SK-N-SH (cell line): ENCODE data around the gene UBE2G1. TPM values are rescaled to one million over a fixed set of nuclear protein-coding genes. Genes with fewer than 3 reads are reported as not detected.

ENCODE experiments used
- CTCF ChIA-PET: fragments of 300-600, 350-600 bp; formaldehyde crosslinking; extraction: SDS; loops from one replicate; lab custom pipeline; 2021; lab: Yijun Ruan, JAX
- POLR2A ChIA-PET: fragments of 350-600 bp; sonication (Branson Sonifier 250); formaldehyde crosslinking; extraction: SDS; loops from one replicate; lab custom pipeline; 2020; ENCODE audit warnings: antibody characterized with exemption, inconsistent platforms; lab: Yijun Ruan, JAX
- DNase-seq: peaks from one replicate; pipeline ENCODE4 v3.0.0; 2012
- H2AFZ ChIP-seq: fragments of 200-600 bp; sonication (generic); 2 replicates; pipeline ENCODE4 v1.8.1; 2016; ENCODE audit warnings: antibody characterized with exemption, mild to moderate bottlenecking, low read depth
- H3F3A ChIP-seq: fragments of 200-600 bp; sonication (generic); replicated peaks from 2 replicates; pipeline ENCODE3; 2016; ENCODE audit warnings: antibody characterized with exemption, mild to moderate bottlenecking; ENCODE audit not compliant: insufficient read depth
- H3K27ac ChIP-seq, 2 experiments: fragments of 200-500 bp in 1 of 2; fragments of 200-600 bp in 1 of 2; sonication (Bioruptor generic) in 1 of 2; sonication (generic), shearing (Covaris generic) in 1 of 2; 2 replicates each; pipeline versions ENCODE4 v1.5.1 to v1.6.1; 2014 to 2016; ENCODE audit warnings: low read depth in 2 of 2, inconsistent platforms in 1 of 2, low read length in 1 of 2, mild to moderate bottlenecking in 1 of 2, mixed read lengths in 1 of 2
- H3K27me3 ChIP-seq: fragments of 200-600 bp; sonication (generic), shearing (Covaris generic); 2 replicates; pipeline ENCODE4 v1.6.1; 2016; ENCODE audit warnings: mixed run types; ENCODE audit not compliant: insufficient read depth
- H3K36me3 ChIP-seq, 2 experiments: fragments of 200-500 bp in 1 of 2; fragments of 200-600 bp in 1 of 2; sonication (Bioruptor generic) in 1 of 2; sonication (generic) in 1 of 2; replicated peaks in 1 of 2; 2 replicates each; pipeline versions ENCODE3 to v1.5.1; 2014 to 2016; ENCODE audit warnings: low read length in 1 of 2, mild to moderate bottlenecking in 1 of 2; ENCODE audit not compliant: insufficient read depth in 2 of 2, control insufficient read depth in 1 of 2
- H3K4me1 ChIP-seq, 2 experiments: fragments of 200-500 bp in 1 of 2; fragments of 200-600 bp in 1 of 2; sonication (Bioruptor generic) in 1 of 2; sonication (generic), shearing (Covaris generic) in 1 of 2; 2 replicates each; pipeline versions ENCODE4 v1.5.1 to v1.6.1; 2014 to 2016; ENCODE audit warnings: low read depth in 1 of 2, low read length in 1 of 2, mixed run types in 1 of 2; ENCODE audit not compliant: insufficient read depth in 2 of 2, control insufficient read depth in 1 of 2
- H3K4me2 ChIP-seq: fragments of 200-600 bp; sonication (generic), shearing (Covaris generic); 2 replicates; pipeline ENCODE4 v1.6.1; 2017; ENCODE audit warnings: mixed run types
- H3K4me3 ChIP-seq, 2 experiments: fragments of 200-500 bp in 1 of 2; fragments of 200-600 bp in 1 of 2; sonication (Bioruptor generic) in 1 of 2; sonication (generic), shearing (Covaris generic) in 1 of 2; 2 replicates each; pipeline versions ENCODE4 v1.5.1 to v1.8.1; 2014 to 2016; ENCODE audit warnings: low read depth in 2 of 2, inconsistent platforms in 1 of 2, low read length in 1 of 2, mild to moderate bottlenecking in 1 of 2, mixed read lengths in 1 of 2, moderate library complexity in 1 of 2
- H3K79me2 ChIP-seq: fragments of 200-600 bp; sonication (generic); 2 replicates; pipeline ENCODE4 v1.8.1; 2017; ENCODE audit warnings: mild to moderate bottlenecking; ENCODE audit not compliant: insufficient read depth
- H3K9ac ChIP-seq: fragments of 200-600 bp; sonication (generic); 2 replicates; pipeline ENCODE4 v1.6.1; 2017; ENCODE audit warnings: mixed run types
- H3K9me2 ChIP-seq: fragments of 200-600 bp; sonication (generic); 2 replicates; pipeline ENCODE4 v1.6.1; 2017; ENCODE audit warnings: mixed run types
- H3K9me3 ChIP-seq: fragments of 200-600 bp; sonication (generic); 2 replicates; pipeline ENCODE4 v1.6.1; 2017; ENCODE audit warnings: mixed run types, mild to moderate bottlenecking, moderate library complexity
- H4K20me1 ChIP-seq: fragments of 200-600 bp; sonication (generic); 2 replicates; pipeline ENCODE4 v1.6.1; 2017; ENCODE audit warnings: mild to moderate bottlenecking, mixed run types; ENCODE audit not compliant: insufficient read depth
- CHD2 ChIP-seq: fragments of 150-350 bp; IDR thresholded peaks from 2 replicates; pipeline ENCODE4 v1.6.1; 2018; ENCODE audit warnings: low read length; ENCODE audit not compliant: partially characterized antibody
- EP300 ChIP-seq, 2 experiments: IDR thresholded peaks; 2 replicates each; pipeline versions ENCODE4 v1.4.0 to v1.6.1; 2012; ENCODE audit warnings: borderline replicate concordance in 1 of 2, low read depth in 1 of 2, low read length in 1 of 2
- EZH2phosphoT487 ChIP-seq: fragments of 200-600 bp; sonication (generic); IDR thresholded peaks from 2 replicates; pipeline ENCODE4 v1.6.1; 2017; ENCODE audit warnings: low read depth, mixed run types, mild to moderate bottlenecking, antibody characterized with exemption, moderate library complexity, borderline replicate concordance
- GABPA ChIP-seq: IDR thresholded peaks from 2 replicates; pipeline ENCODE4 v1.4.0; 2012; ENCODE audit warnings: low read depth, mild to moderate bottlenecking
- JUND ChIP-seq: IDR thresholded peaks from 2 replicates; pipeline ENCODE4 v1.4.0; 2012
- MEF2A ChIP-seq: IDR thresholded peaks from 2 replicates; pipeline ENCODE4 v1.4.0; 2012; ENCODE audit warnings: low read depth, borderline replicate concordance
- MXI1 ChIP-seq: IDR thresholded peaks from 2 replicates; pipeline ENCODE4 v1.6.1; 2012; ENCODE audit warnings: mild to moderate bottlenecking, low read depth, low read length, improper control_type of control experiment
- NFIC ChIP-seq: IDR thresholded peaks from 2 replicates; pipeline ENCODE4 v1.4.0; 2012; ENCODE audit warnings: borderline replicate concordance
- NRF1 ChIP-seq: IDR thresholded peaks from 2 replicates; pipeline ENCODE4 v1.6.1; 2012; ENCODE audit warnings: low read depth, mild to moderate bottlenecking, low read length
- RCOR1 ChIP-seq: fragments of 150-350 bp; IDR thresholded peaks from 2 replicates; pipeline ENCODE4 v1.6.1; 2017; ENCODE audit warnings: antibody characterized with exemption, low read length
- RXRA ChIP-seq: IDR thresholded peaks from 2 replicates; pipeline ENCODE4 v1.4.0; 2012; ENCODE audit warnings: low read depth, mild to moderate bottlenecking, borderline replicate concordance
- SIN3A ChIP-seq: IDR thresholded peaks from 2 replicates; pipeline ENCODE4 v1.6.1; 2012; ENCODE audit warnings: low read depth, mild to moderate bottlenecking, low read length, moderate library complexity, borderline replicate concordance
- WGBS: methylation state at CpG from one replicate; pipeline ENCODE4 v1.1.6; 2017; ENCODE audit warnings: low lambda C conversion rate; 5-methylcytosine and 5-hydroxymethylcytosine counted together
- polyA plus RNA-seq, 3 experiments: library from polyadenylated mRNA; depleted of rRNA; stranded (reverse); fragments of >200 nt; gene quantifications; 2 replicates each; pipeline ENCODE4 v1.2.3, GENCODE V29; 2012
- TF ChIP-seq, protein P1 (sequence below): IDR thresholded peaks from 2 replicates; pipeline ENCODE4; 2012
- TF ChIP-seq, protein P2 (sequence below): IDR thresholded peaks from 2 replicates; pipeline ENCODE4 v1.4.0; 2012; ENCODE audit warnings: low read depth
- TF ChIP-seq, protein P3 (sequence below): fragments of 200-600 bp; sonication (generic); IDR thresholded peaks from 2 replicates; pipeline ENCODE4 v1.6.1; 2017; ENCODE audit warnings: antibody characterized with exemption, mild to moderate bottlenecking, moderate library complexity
- TF ChIP-seq, protein P4 (sequence below): IDR thresholded peaks from 2 replicates; pipeline ENCODE4 v1.6.1; 2012; ENCODE audit warnings: mild to moderate bottlenecking, low read depth, low read length, moderate library complexity

UBE2G1 gene
- polyA plus RNA-seq, 1 of the 3 experiments (the other 2 are of a cell fraction) = 23.2 TPM

DNA sequence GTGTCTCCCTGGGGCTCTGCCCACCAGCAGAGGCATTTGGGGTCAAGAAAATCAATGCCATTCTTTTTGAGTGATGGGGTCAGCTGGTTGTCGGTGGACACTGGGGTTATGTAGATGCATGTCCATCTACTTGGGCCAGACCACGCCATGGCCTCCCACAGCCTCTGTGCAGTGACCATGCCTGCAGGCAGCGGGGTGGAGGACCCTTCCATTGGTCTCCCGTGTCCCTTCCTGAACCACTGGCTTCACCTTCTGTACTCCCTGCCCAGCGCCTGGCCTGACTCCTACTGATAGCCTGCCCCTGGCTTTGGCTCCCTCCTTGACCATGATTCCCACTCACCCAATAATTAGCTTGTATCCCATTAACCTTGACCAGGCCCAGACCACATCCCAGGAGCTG, 39.2 kb upstream of the UBE2G1 start:
- POLR2A ChIA-PET = no interaction called here
- CTCF ChIA-PET = interaction anchor here (1.4 to 2.0 kb wide), 3 partner anchors 8 to 205 kb away, joined by 3 to 6 read pairs (median 5); no protein-coding TSS in a partner anchor
- no peak overlapping the region for H3K27ac ChIP-seq

More for the DNA sequence above, 39.2 kb upstream of the UBE2G1 start:
- DNase-seq = no peak
- Histone ChIP-seq H3K27me3 (no peaks in the 10 kb centered on the region), H3K79me2 (no peaks in the 10 kb centered on the region), H3K36me3 (no peaks in the 10 kb centered on the region)
- TF ChIP-seq, protein P1, sequence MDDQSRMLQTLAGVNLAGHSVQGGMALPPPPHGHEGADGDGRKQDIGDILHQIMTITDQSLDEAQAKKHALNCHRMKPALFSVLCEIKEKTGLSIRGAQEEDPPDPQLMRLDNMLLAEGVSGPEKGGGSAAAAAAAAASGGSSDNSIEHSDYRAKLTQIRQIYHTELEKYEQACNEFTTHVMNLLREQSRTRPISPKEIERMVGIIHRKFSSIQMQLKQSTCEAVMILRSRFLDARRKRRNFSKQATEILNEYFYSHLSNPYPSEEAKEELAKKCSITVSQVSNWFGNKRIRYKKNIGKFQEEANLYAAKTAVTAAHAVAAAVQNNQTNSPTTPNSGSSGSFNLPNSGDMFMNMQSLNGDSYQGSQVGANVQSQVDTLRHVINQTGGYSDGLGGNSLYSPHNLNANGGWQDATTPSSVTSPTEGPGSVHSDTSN = no peak
- TF ChIP-seq, protein P2, sequence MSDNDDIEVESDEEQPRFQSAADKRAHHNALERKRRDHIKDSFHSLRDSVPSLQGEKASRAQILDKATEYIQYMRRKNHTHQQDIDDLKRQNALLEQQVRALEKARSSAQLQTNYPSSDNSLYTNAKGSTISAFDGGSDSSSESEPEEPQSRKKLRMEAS = no peak
- no peak for TF ChIP-seq EP300 (IDR thresholded peaks at IDR 0.05; ENCODE audit: borderline replicate concordance in 1 of 2, low read depth in 1 of 2, low read length in 1 of 2)
- no peak for TF ChIP-seq SIN3A
- no peak for TF ChIP-seq EZH2phosphoT487
- TF ChIP-seq, protein P3, sequence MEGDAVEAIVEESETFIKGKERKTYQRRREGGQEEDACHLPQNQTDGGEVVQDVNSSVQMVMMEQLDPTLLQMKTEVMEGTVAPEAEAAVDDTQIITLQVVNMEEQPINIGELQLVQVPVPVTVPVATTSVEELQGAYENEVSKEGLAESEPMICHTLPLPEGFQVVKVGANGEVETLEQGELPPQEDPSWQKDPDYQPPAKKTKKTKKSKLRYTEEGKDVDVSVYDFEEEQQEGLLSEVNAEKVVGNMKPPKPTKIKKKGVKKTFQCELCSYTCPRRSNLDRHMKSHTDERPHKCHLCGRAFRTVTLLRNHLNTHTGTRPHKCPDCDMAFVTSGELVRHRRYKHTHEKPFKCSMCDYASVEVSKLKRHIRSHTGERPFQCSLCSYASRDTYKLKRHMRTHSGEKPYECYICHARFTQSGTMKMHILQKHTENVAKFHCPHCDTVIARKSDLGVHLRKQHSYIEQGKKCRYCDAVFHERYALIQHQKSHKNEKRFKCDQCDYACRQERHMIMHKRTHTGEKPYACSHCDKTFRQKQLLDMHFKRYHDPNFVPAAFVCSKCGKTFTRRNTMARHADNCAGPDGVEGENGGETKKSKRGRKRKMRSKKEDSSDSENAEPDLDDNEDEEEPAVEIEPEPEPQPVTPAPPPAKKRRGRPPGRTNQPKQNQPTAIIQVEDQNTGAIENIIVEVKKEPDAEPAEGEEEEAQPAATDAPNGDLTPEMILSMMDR = no peak
- TF ChIP-seq JUND = no peak
- TF ChIP-seq RXRA = no peak
- no peak for TF ChIP-seq CHD2
- no peak for TF ChIP-seq MEF2A
- no peak for TF ChIP-seq MXI1
- no peak for TF ChIP-seq GABPA
- TF ChIP-seq NFIC = no peak
- TF ChIP-seq, protein P4, sequence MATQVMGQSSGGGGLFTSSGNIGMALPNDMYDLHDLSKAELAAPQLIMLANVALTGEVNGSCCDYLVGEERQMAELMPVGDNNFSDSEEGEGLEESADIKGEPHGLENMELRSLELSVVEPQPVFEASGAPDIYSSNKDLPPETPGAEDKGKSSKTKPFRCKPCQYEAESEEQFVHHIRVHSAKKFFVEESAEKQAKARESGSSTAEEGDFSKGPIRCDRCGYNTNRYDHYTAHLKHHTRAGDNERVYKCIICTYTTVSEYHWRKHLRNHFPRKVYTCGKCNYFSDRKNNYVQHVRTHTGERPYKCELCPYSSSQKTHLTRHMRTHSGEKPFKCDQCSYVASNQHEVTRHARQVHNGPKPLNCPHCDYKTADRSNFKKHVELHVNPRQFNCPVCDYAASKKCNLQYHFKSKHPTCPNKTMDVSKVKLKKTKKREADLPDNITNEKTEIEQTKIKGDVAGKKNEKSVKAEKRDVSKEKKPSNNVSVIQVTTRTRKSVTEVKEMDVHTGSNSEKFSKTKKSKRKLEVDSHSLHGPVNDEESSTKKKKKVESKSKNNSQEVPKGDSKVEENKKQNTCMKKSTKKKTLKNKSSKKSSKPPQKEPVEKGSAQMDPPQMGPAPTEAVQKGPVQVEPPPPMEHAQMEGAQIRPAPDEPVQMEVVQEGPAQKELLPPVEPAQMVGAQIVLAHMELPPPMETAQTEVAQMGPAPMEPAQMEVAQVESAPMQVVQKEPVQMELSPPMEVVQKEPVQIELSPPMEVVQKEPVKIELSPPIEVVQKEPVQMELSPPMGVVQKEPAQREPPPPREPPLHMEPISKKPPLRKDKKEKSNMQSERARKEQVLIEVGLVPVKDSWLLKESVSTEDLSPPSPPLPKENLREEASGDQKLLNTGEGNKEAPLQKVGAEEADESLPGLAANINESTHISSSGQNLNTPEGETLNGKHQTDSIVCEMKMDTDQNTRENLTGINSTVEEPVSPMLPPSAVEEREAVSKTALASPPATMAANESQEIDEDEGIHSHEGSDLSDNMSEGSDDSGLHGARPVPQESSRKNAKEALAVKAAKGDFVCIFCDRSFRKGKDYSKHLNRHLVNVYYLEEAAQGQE = no peak
- TF ChIP-seq RCOR1 = no peak
- TF ChIP-seq NRF1 = no peak
- TF ChIP-seq, all 33 proteins: peak for 0
- no peaks in the 10 kb centered on the region for H3K4me1 ChIP-seq
- H3K9me3 ChIP-seq = no peaks in the 10 kb centered on the region
- H3K9ac ChIP-seq = no peak overlapping the region
- no peaks in the 10 kb centered on the region for H4K20me1 ChIP-seq
- no peaks in the 10 kb centered on the region for H3K9me2 ChIP-seq
- H2AFZ ChIP-seq = no peak overlapping the region
- H3F3A ChIP-seq = no peaks in the 10 kb centered on the region
- no peak overlapping the region for H3K4me2 ChIP-seq
- WGBS = 82% methylated on average over 4 of the region's 5 CpGs
- no peak overlapping the region for H3K4me3 ChIP-seq
